GM21390 (cell line): ENCODE results near the gene MYO18A.
"Not testable (repeated sequence)": the region's sequence is repeated elsewhere in the genome, so short reads cannot be mapped to it uniquely, and the experiment has no call there.

Experiments
- ATAC-seq: cut with Tn5 transposase; IDR thresholded peaks from one replicate; pipeline ENCODE4 v1.9.1; 2021; ENCODE audit not compliant: unreplicated experiment

The MYO18A gene

GRCh38 chr17:29148790-29149430, 31.3 kb downstream of the MYO18A start:
- ATAC-seq = peak; percentile 84

GRCh38 chr17:29148257-29148789, 31.9 kb downstream of the MYO18A start:
- ATAC-seq = no peak

- no peak for ATAC-seq
Measured at GRCh38 chr17:29147682-29148081, 32.5 kb downstream of the MYO18A start.

GRCh38 chr17:29147228-29147627, 33.0 kb downstream of the MYO18A start:
- ATAC-seq = not testable (repeated sequence)

DNA sequence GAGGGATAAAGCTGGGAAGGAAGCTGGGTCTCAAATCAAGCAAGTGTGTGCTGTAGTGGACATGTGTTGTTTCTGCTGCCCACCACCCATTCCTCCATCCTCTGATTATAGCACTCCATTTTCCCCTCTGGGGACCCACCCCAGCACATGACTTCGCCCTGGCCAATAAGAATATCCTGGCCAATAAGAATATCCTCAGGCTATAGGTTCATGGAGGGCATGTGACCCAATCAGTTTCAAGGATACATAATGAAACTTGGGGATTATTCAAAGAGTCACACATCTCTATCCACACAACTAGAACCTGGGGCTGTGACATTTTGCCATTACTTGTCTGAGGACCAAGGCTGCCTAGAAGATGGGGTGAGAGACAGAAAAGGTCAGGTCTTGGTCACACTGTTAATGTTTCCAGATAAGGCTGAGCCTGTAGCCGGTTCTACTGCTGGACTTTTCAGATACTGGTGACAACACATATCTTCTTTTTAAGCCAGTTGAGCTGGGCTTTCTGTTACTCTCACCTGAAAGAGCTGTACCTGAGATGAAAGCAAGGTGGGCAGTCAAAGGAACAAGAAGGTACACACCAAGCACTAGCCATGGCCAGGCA, 33.7 kb downstream of the MYO18A start:
- ATAC-seq = no peak

DNA sequence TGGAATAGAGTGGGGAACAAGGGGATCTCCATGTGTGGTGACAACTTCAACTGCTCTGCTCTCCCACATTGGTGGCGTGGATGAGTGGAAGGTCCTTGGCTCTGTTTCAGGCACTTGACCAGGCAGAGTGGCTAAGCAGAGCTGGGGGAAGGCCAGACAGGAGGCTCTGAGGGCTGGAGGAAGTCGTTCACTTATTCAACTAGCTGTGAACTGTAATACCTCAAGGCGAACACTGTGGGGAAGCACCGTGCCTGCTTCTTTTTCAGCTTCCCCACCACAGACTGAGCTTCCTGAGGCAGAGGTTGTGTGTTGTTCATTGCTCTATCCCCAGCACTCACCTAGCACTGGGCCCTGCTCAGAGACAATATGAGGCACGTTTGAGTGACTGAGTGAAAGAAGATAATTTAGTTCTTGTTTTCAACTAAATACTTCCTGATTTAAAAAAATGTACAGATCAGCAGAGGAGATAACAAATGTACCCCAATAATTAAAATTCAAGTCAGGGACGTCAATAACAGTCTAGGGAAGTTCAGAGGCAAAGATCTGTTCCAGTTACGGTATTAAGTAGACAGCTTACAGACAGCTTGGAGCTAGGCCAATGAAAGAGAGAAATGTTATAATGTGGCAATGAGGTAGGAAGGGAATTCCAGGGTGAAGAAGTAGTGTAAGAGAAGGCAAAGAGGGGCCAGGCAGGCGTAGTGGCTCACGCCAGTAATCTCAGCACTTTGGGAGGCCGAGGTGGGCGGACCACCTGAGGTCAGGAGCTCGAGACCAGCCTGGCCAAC, 34.7 kb downstream of the MYO18A start:
- no peak for ATAC-seq

GRCh38 chr17:29143894-29144293, 36.3 kb downstream of the MYO18A start:
- no peak for ATAC-seq

DNA sequence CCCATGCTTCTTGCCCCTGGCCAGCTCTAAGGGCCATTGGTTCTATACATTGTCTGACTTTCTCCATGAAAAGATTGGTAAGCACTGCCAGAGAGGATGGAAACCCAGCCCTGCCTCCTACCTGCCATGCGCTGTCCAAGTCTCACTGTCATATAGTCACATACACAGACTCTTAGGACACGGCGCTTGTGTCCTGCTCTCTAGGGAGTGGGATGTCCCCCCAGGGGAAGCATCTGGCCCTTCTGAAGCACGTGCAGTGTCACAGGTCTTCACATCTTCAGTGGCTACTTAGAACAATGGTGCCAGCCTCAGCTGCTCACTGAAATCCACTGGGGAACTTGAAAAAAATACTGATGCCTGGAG, 38.7 kb downstream of the MYO18A start:
- no peak for ATAC-seq

DNA sequence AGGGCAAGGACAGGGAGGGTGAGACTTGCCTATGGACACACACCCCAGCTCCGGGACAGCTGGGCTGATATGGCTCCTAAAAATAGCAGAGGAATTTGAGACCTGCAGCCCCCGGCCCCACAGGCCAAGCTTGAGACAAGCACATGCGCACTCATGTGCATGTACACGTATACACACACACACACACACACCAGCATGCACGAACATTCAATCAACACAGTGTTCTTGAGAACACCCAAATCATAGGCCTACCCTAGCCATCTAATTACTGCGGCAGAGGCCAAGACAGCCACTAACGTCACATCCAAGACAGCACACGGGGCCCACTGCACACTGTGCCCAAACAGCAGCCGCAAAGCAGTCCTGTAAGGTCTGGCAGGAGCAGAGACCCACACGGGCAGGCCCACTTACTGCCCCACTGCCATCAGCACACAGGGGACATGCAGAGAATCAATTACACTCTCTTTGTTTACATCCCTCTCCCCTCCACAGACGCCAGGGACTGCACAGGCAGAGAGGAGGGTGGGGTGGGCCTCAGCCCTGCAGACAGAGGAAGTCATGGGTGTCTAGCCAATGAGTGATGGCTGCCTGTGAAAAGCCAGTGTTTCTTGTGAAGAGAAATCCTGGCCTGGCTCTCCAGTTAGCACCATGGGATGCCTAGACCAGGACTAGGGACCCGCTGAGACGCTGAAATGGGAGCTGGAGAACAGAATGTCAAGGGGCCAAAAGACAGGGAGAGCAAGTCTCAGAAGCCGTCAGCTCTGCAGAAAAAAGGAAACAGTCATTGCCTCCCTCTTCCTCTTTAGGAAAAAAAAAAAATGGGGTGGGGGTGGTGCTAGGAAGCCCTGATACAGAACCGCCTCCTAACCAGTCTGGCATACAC, 39.3 kb downstream of the MYO18A start:
- no peak for ATAC-seq

DNA sequence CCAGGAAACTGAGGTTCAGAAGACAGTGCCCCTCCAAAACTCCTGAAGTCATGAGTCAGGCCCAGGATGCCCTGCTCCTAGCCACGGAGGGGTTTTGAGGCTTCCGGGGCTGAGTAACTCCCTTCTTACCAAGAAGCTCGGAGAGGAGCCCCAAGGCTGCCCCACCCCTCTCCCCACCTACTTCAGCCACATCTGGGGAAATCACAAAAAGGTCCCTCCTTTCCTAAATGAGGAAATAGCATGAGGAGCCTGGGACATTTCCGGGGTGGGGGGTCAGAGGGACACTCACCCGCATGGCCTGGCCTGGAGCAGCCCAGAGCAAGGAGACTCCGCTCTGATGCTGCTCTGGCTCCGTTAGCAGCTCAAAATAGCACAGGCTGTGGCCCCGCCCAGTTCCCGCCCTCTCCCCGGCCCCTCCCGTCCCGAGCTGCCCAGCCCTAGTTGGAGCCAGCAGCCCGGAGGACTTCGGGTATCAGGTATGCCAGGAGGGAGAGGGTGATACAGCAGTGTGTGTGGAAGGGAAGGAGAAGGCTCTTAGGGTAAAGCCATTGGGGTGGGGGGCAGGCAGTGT, 40.1 kb downstream of the MYO18A start:
- ATAC-seq = peak; percentile 50

GRCh38 chr17:29138971-29139691, 41.1 kb downstream of the MYO18A start:
- ATAC-seq = no peak

DNA sequence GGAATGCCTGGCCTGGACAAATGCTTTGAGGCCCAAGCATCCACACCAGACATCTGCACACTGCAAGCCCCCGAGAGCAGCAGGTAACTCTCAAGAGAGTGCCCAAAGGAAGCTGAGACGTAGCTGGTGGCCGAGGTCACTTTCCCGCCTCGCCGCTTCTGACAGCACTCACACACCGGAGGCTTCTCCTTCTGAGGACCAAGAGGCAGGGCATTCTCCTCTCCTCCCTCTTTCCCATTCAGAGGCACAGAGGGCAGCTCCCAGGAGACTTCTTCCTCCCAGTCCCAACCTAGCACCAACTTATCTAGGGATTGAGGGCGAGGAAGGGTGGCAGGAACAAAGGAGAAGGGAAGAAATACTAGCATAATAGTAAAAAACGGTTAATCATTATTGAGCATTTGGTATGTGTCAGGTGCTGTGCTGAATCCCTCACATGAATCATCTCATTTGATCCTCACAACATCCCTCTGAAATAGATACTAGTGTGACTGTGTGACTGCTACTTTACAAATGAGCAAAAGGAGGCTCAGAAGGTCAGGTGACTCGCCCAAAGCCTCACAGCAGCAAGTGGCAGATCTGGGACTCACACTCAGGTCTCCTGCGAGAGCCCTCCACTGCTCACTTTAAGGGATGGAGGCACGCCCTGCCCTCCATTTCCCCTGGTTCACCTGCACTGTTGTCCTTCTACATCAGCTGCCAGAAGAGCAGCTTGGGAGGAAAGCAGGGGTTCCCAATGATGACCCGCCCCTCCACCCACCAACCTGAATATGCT, 41.8 kb downstream of the MYO18A start:
- ATAC-seq = no peak

- no peak for ATAC-seq
Measured at GRCh38 chr17:29136998-29137730, 43.0 kb downstream of the MYO18A start.

DNA sequence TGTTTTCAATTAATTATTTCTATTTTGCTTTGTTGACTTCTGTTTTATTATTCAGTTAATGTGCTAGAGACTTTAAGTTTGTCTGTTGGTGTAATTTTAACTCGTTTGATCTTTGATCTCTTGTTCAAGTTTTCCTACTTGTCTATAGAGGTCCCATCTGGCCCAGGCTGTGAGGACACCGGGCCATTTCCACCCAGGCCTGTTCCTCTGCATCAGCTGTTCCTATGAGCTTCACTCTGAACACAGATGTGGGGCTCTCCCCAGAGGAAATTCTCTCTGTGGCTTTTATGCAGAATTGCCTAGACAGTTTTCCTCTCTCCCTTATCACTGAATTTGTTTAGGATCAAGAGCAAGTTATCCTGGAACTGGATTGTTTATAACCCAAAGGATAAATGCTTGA, 44.7 kb downstream of the MYO18A start:
- ATAC-seq = no peak

DNA sequence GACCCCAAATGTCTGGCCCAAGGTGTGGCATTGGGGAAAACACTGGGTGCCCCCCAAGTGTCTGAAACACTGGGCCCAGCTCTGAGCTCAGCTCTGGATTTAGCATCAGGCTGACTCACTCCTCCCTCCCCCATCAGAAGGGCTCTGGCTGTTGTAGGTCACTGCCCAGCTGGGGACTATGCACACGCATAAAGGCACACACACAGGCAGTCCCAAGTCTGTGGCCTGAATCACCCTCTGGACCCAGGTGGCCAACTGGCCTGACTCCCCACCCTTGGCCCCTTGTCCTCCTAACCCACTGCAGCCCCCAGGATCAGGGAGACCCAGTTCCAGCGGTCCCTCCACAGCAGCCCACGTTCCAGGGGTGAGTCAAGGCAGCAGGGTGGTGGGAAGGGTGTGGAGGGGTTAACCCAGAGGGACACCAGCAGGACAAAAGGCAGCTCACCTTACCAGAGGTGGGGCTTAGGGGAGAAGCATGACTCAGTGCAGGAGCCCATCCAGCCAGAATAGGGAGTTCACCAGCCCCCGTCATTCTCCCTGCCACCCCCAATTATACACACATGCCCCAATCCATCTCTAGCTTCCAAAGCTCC, 47.0 kb downstream of the MYO18A start:
- no peak for ATAC-seq

- no peak for ATAC-seq
Measured at GRCh38 chr17:29131814-29132682, 48.1 kb downstream of the MYO18A start.

GRCh38 chr17:29129731-29130130, 50.5 kb downstream of the MYO18A start:
- ATAC-seq = no peak
